Smooth muscle cell (in vitro differentiated cells): ENCODE measurements around the gene FER. TPM values are rescaled to one million over a fixed set of nuclear protein-coding genes. Genes with fewer than 3 reads are reported as not detected.

Experiments
- DNase-seq: peaks from one replicate; lab custom pipeline; 2025; ENCODE audit not compliant: unreplicated experiment; lab: John Stamatoyannopoulos, UW
- H2AFZ ChIP-seq: fragments of 200-600 bp; sonication (generic); 2 replicates; pipeline ENCODE4 v1.6.0; 2016; ENCODE audit warnings: antibody characterized with exemption, low read depth, mild to moderate bottlenecking
- H3F3A ChIP-seq: fragments of 200-600 bp; sonication (generic); 2 replicates; pipeline ENCODE4 v1.6.0; 2017; ENCODE audit warnings: antibody characterized with exemption, low read depth
- H3K27ac ChIP-seq: fragments of 200-600 bp; sonication (generic); 2 replicates; pipeline ENCODE4 v1.5.1; 2016; ENCODE audit warnings: low read depth, mild to moderate bottlenecking
- H3K27me3 ChIP-seq: fragments of 200-600 bp; sonication (generic); 2 replicates; pipeline ENCODE4 v1.6.1; 2016; ENCODE audit warnings: low read depth, mild to moderate bottlenecking
- H3K36me3 ChIP-seq: fragments of 200-600 bp; sonication (generic); 2 replicates; pipeline ENCODE4 v1.5.1; 2016; ENCODE audit warnings: low read depth
- H3K4me1 ChIP-seq: fragments of 200-600 bp; sonication (generic); 2 replicates; pipeline ENCODE4 v1.5.1; 2016; ENCODE audit warnings: low read depth
- H3K4me2 ChIP-seq: fragments of 200-600 bp; sonication (generic); 2 replicates; pipeline ENCODE4 v1.6.0; 2016; ENCODE audit warnings: mild to moderate bottlenecking
- H3K4me3 ChIP-seq: fragments of 200-600 bp; sonication (generic); 2 replicates; pipeline ENCODE4 v1.5.1; 2016; ENCODE audit warnings: mild to moderate bottlenecking
- H3K79me2 ChIP-seq: fragments of 200-600 bp; sonication (generic); 2 replicates; pipeline ENCODE4 v1.6.0; 2016; ENCODE audit warnings: low read depth, mild to moderate bottlenecking
- H3K9ac ChIP-seq: fragments of 200-600 bp; sonication (generic); 2 replicates; pipeline ENCODE4 v1.6.0; 2016; ENCODE audit warnings: low read depth
- H3K9me3 ChIP-seq: fragments of 200-600 bp; sonication (generic); replicated peaks from 2 replicates; pipeline ENCODE4 v1.5.1; 2016; ENCODE audit warnings: low read depth
- H4K20me1 ChIP-seq: fragments of 200-600 bp; sonication (generic); 2 replicates; pipeline ENCODE4 v1.6.0; 2016; ENCODE audit warnings: low read depth
- CTCF ChIP-seq: fragments of 200-600 bp; sonication (generic); IDR thresholded peaks from 2 replicates; pipeline ENCODE4 v1.5.1; 2017; ENCODE audit warnings: borderline replicate concordance, mild to moderate bottlenecking, antibody characterized with exemption; ENCODE audit not compliant: insufficient read depth, poor library complexity, severe bottlenecking
- WGBS: methylation state at CpG from one replicate; pipeline ENCODE4 v1.1.7; 2016; ENCODE audit warnings: low lambda C conversion rate; 5-methylcytosine and 5-hydroxymethylcytosine counted together
- polyA plus RNA-seq: library from polyadenylated mRNA; unstranded; fragments of >200 nt; fragmentation: Nextera tagmentation; extraction: Ambion mirVana; gene quantifications from 2 replicates; pipeline ENCODE4 v1.2.1, GENCODE V29; 2016
- total RNA-seq: library from RNA; depleted of rRNA; stranded (reverse); fragments of >200 nt; gene quantifications from 2 replicates; pipeline ENCODE4 v1.2.3, GENCODE V29; 2014

The FER gene
- total and polyA plus RNA-seq, 2 experiments from 2014 or later = 15.6 to 16.4 TPM

- Histone ChIP-seq H3K9ac (no peak overlapping the region), H3K36me3 (no peaks in the 10 kb centered on the region), H3K9me3 (no peaks in the 10 kb centered on the region), H3F3A (no peaks in the 10 kb centered on the region), H4K20me1 (no peaks in the 10 kb centered on the region), H3K4me2 (no peak overlapping the region), H2AFZ (no peak overlapping the region), H3K27ac (no peak overlapping the region), H3K4me1 (no peaks in the 10 kb centered on the region), H3K27me3 (no peaks in the 10 kb centered on the region), H3K79me2 (no peaks in the 10 kb centered on the region), H3K4me3 (no peak overlapping the region)
- TF ChIP-seq CTCF = no peak
- no peak for DNase-seq
- 86% methylated on average over 3 of the region's 3 CpGs for WGBS
These were observed 332.8 kb downstream of the FER start for GRCh38 chr5:109080481-109080880.

GRCh38 chr5:109080896-109081295 lies 333.2 kb downstream of the FER start:
- no peaks in the 10 kb centered on the region for H3K27me3 ChIP-seq
- no peak overlapping the region for H2AFZ ChIP-seq
- H4K20me1 ChIP-seq = no peaks in the 10 kb centered on the region
- no peak overlapping the region for H3K4me3 ChIP-seq
- TF ChIP-seq CTCF = no peak
- no peak overlapping the region for H3K9ac ChIP-seq
- DNase-seq = no peak
- 58% methylated on average over 3 of the region's 3 CpGs for WGBS
- no peak overlapping the region for H3K27ac ChIP-seq
- no peaks in the 10 kb centered on the region for H3K4me1 ChIP-seq
- H3K4me2 ChIP-seq = no peak overlapping the region
- H3K79me2 ChIP-seq = no peaks in the 10 kb centered on the region
- no peaks in the 10 kb centered on the region for H3K9me3 ChIP-seq
- H3F3A ChIP-seq = no peaks in the 10 kb centered on the region
- no peaks in the 10 kb centered on the region for H3K36me3 ChIP-seq

GRCh38 chr5:109083937-109084336 lies 336.2 kb downstream of the FER start:
- Histone ChIP-seq H3K4me2 (no peak overlapping the region), H3K9ac (no peak overlapping the region), H3K36me3 (no peaks in the 10 kb centered on the region), H3K4me3 (no peak overlapping the region), H3K27ac (no peak overlapping the region), H3F3A (no peaks in the 10 kb centered on the region), H3K79me2 (no peaks in the 10 kb centered on the region), H3K4me1 (no peaks in the 10 kb centered on the region), H3K9me3 (no peaks in the 10 kb centered on the region), H3K27me3 (no peaks in the 10 kb centered on the region), H2AFZ (no peak overlapping the region), H4K20me1 (no peaks in the 10 kb centered on the region)
- 100% methylated on average over 1 of the region's 1 CpG for WGBS
- TF ChIP-seq CTCF = no peak
- no peak for DNase-seq

GRCh38 chr5:109089191-109089590 lies 341.5 kb downstream of the FER start:
- Histone ChIP-seq H3K9me3 (no peaks in the 10 kb centered on the region), H3K4me2 (no peak overlapping the region), H3K36me3 (no peaks in the 10 kb centered on the region), H3K79me2 (no peaks in the 10 kb centered on the region), H4K20me1 (no peaks in the 10 kb centered on the region), H3K4me1 (no peaks in the 10 kb centered on the region), H3K9ac (no peak overlapping the region), H2AFZ (no peak overlapping the region), H3K4me3 (no peak overlapping the region), H3K27me3 (no peaks in the 10 kb centered on the region), H3F3A (no peaks in the 10 kb centered on the region), H3K27ac (no peak overlapping the region)
- TF ChIP-seq CTCF = no peak
- no peak for DNase-seq
